ENCODE results near the gene CLIC6.

Gene CLIC6

DNA sequence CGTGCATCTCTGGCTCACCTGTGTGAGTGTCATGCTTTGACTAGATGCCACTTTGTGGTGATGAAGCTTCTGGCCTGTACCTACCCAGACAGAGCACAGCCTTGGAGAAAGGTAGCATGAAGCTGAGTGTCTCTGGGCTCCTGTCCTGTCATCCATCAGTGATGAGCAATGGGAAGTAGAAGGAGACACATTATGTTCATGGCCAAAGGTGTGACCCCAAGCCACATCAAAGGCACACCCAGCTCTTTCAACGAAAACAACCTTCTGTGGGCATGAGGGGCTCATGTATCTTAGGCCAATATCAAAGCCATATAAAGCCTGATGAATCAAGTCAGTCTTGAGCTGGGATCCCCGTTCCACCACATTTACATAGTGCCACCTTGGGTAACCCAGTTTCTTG lies 1.0 kb upstream of the CLIC6 start:
- no peak for TF ChIP-seq CTCF (IDR thresholded peaks at IDR 0.05)

- no peak for TF ChIP-seq CTCF (IDR thresholded peaks at IDR 0.05)
Measured at GRCh38 chr21:34669149-34669879, 520 bp downstream of the CLIC6 start.

GRCh38 chr21:34670220-34670961 lies 1.6 kb downstream of the CLIC6 start:
- TF ChIP-seq CTCF (IDR thresholded peaks at IDR 0.05): no peak

DNA sequence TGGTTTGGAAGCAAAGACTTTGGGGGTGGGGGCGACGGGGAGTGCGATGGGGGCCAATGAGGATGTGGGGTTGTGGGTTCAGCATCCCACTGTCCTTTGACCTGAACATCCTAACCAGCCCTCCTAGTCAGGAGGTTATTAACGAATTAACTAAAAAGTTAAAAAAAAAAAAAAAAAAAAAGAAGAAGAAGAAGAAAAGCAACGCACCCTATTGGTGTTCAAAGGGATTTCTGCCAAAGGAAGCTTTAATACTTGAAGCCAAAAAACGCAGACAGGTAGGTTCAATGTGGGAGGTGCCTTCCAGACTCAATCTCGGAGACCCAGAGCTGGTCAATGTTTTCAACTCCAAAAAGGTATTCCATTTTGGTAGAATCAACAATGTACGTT lies 2.2 kb downstream of the CLIC6 start:
- no peak for TF ChIP-seq CTCF (IDR thresholded peaks at IDR 0.05)

DNA sequence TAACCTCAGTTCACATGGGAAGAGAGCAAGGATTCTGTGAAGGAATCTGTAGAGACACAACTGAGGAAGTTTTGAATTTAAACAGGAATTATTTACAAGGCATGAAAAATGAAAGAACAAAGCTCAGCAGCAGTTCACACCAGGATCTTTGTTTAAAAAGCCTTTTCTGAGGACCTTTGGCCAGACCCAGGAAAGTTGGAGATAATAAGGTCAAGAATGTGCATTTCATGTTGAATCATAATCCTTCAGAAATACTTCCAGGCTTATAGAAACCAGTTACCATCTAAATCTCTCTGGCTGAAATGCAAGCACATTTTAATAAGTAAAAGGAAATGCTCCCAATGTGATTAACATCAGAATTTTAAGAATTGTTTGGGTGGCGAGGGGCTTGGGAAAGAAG lies 2.7 kb downstream of the CLIC6 start:
- no peak for TF ChIP-seq CTCF (IDR thresholded peaks at IDR 0.05)

GRCh38 chr21:34671891-34672290 lies 3.1 kb downstream of the CLIC6 start:
- TF ChIP-seq CTCF (IDR thresholded peaks at IDR 0.05): no peak

DNA sequence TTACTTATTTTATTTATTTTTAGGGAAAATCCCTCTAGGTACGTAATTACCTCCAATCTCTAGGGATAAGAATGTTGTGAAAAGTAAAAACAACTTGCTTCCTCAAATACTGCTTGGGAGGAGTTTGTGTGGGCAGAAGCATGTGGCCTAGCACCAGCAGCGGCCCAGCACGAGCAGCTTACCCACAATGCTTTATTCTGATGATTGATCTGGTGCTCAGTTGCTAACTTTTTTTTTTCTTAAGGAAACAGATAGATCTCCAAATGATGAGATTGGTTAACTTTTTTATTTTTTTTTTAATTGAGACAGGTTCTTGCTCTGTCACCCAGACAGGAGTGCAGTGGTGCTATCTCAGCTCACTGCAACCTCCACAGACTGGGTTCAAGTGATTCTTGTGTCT lies 4.2 kb downstream of the CLIC6 start:
- no peak for TF ChIP-seq CTCF (IDR thresholded peaks at IDR 0.05)
